ENCODE data around the gene FOXI2.

FOXI2 gene

DNA sequence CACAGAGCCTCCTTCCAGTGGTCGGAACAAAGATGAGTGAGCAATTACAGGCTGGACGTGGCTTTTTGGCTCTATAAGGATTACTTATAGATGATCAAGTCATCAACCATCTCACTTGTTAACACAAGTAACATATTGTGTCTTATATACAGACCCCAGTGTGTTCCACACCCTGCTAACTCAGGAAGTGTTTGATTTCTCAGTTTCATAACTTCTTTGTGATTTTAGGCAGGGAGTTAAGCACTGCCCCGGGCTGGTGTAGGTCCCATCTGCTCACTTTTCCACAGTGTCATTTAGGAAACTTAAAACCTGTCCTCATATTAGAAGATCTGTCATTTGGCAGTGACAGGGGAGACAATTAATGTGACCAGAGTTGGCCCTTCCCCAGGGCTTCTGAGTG is 6.2 kb downstream of the FOXI2 start:
- no peak for DNase-seq

DNA sequence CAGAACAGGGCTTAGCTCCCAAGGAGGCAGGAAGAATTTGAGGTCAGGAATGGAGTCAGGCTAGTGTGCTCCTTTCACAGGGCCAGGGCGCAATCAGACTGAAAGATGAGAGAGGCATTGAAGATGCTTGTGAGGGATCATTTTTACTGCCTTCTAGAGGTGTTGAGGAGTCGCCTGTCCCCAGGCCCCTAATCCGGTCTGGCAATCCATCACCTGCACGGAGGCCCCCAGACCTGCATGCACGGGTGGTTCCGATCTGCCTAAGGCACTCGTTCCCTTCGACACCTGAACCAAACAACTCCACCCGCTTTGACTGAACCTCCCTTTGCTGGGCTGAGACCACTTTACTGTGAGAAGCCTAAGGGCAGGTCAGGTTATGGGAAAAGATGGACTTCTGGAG is 8.0 kb downstream of the FOXI2 start:
- DNase-seq = no peak

DNA sequence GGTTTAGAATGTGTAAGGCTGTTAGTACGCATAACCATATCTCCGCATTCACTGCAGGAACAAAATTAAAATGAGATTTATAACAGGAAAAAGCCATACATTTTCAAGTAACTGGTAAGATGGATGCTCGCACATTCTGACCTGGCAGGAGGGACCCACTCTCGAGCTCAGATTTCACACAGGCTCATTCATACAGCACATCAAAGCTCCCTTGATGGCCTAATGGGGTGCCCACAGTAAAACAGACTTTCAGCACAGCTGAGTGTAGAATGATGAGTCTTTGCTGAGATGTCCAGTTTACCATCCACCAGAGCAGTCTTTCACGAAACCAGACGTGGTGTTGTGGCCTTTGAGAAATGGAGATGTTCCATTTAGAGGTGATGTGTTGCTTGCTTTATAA is 8.9 kb downstream of the FOXI2 start:
- no peak for DNase-seq

DNA sequence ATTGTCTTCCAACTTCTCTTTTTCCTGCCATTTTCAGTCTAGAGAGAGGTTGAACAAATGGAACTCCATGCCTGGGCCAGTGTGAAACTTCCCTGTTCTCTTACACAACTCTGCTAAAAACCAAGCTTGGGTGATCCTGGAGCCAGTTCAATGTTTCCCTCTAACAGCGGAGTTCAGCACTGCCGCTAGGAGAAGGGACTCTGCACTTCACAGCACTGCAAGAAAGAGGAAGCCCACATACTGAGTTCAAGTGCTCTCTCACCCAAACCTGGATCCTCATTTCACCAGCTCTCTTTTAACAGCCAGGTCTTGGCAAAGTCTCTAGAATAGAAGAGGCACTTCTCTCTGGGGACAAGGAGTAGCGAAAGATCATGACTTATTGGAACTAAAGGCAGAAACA is 18.8 kb downstream of the FOXI2 start:
- DNase-seq = no peak

DNA sequence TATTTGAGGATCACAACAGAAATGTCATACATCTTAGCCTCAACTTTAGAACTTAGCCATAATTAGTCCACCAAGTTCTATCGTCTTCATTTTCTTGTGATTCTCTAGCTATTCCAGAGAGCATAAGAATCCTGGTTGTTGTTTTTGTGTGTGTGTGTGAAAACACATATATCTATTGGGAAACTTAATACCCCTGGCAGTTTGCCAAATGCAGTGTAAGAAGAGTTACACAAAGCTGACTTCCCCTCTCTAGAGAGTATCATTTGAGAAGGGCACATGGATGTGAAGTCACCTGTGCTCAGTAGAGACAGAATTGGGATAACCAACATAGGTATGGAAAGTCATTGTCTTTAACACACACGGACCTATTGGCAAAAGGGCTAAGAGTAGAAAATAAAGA is 19.3 kb downstream of the FOXI2 start:
- DNase-seq = no peak

DNA sequence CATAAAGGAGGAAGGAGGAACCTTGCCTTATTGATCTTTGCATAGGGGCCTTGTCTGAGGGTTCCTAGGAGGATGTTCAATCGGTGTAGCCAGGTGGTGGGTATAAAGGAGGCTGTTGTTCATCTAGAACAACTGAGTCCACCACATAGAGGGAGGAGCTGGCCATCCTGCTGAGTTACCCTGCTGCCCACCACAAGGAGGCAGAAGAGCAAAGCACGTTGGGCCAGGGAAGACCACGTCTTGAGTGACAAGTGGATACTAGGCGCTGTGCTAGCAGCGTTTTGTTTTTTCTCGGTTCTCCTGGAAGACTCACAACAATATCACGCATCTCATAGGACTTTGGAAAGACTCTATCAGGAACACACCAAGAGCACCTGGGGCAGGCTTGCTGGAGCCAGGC is 20.0 kb downstream of the FOXI2 start:
- DNase-seq = no peak

DNA sequence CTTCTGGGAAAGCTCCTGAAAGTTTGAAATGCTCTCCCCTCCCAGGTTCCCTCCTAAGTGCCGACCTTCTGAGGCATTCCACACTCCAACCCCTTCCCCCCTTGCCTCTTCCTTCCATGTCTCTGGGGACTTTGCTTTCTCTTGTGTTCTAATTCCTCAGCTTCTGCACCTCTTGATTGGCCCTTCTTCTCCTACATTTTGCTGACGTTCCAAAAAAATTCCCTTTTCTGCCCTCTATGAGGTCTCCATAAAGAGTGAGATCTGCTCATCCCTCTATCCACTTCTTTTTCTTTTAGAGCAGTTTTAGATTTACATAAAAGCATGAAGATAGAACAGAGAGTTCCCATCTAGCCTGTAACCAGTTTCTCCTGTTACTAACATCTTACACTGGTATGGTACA is 22.3 kb downstream of the FOXI2 start:
- no peak for DNase-seq

DNA sequence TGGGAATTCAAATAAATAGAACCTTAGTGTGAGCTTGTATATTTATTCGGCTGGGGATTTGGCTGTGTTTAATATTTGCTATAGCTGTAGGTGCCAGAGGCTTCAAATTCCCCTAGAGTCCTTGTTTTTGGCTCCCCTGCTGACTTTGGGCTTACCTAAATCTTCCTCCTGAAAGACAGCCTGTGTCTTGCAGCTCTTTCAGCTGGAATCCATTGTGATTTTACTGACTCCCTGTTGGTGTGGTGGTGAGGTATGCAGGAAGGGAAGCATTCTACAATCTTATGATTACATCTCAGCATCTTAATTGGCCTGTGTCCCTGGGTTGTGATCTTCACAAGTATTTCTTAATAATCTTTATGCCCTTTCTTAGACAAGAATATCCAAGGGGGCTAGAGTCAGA is 25.9 kb downstream of the FOXI2 start:
- no peak for DNase-seq

DNA sequence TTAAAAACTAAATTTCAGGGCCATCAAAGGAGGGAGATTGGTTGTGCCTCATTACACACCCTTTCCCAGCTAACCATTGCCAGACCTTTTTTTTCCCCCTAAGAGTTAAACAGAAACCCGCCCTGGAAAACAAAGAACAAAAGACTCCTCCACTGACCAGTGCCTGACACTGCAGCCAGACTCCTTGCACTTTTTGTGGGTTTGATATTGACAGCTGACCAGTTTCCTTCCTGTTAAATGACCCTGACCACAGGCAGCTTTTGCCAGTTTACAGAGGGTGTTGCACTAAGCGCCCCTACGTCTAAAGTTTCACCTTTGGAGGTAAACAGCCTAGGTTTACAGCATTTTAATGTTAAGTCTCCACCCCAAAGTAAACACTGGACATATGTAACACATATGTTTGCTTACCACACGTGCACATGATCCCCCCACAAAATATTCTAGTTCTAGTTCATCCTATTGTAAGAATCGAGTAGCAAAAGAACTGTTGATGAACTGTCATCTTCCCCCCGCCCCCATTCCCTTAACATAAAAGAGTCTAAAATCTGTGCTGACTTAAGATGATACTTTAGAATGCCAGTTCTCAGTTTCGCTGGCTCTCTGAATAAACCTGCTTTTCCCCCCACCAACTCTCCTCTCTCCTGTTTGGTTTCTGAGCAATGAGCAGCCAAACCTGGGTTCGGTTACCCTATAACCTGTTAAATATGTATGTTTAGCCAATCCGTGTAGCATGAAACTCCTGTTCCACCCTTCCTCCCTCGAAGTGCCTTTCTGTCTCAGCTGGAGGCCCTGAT is 38.0 kb downstream of the FOXI2 start:
- DNase-seq = no peak

DNA sequence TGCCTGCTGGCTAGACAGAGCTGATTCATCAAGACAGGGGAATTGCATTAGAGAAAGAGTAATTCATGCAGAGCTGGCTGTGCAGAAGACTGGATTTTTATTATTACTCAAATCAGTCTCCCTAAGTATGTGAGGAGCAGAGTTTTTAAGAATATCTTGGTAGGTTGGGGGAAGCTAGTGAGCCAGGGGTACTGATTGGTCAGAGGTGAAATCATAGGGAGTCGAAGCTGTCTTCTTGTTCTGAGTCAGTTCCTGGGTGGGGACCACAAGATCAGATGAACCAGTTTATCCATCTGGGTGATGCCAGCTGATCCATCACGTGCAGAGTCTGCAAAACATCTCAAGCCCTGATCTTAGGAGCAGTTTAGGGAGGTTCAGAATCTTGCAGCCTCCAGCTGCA is 39.8 kb downstream of the FOXI2 start:
- DNase-seq = no peak

DNA sequence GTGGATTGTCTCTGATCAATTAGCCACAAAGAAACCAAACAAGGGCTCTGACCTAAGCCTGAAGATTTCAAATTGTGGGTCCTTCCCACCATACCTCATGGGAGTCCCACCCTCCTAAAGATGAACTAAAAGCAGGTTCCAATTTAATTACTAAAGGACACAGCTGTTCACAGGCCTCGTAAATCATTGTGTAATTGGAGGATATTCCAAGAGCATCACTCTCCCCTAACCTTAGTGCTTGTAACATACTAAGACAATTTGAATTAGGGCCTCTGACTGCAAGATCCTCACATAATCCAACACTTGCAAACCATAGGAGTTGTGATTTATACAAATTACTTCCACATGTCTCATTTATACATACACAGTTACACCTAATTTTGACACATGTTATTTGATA is 44.4 kb downstream of the FOXI2 start:
- DNase-seq = no peak

DNA sequence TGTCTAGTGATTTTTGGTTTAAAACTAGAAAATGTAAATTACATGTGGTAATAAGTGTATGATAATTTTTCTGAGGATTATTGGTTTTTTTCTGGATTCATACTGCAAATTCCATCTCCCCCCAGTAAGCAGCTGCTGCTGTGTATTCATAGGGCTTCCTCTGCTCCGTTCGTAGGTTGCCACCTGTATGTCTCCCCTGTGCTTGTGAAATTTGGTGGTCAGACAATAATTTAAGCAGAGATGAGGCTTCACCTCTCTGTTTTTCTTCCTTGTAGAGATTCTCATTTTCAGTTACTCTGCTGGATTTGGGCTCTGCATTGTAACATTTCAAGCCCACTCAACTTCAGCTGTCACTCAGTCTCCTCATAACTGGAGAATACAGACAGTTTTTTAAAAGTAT is 50.9 kb downstream of the FOXI2 start:
- no peak for DNase-seq

DNA sequence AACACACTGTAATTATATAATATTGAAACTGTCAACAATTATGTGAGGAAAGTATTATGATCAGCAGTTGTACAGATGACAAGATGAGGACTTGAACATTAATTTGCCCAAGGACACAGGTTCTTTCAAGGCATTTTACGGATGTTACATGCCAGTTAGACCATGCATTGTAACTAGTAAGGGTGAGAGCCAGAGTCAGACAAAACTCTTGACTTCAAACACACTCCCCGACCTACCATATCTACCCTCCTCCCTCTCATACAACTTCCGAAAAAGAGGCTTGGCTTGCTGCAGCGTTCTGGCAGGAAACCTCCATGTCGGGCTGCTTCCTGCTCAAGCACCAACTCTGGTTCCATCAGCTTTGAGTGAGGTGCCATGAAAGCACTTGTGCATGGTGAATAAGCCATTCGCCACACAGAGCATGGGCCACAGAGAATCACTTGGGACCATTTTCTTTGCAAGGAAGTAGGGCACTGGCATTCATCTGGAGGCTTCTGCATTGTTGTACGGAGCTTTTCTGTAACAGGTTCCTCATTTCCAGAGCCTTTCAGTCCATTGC is 53.2 kb downstream of the FOXI2 start:
- DNase-seq = no peak

All from fibroblast of skin of scalp (primary cell).